ENCODE results near the gene VSIG1. TPM values are rescaled to one million over a fixed set of nuclear protein-coding genes. Genes with fewer than 3 reads are reported as not detected.

Gene VSIG1
- total RNA-seq, 4 donors from 2014 or later, result 0.20 to 6.2 (median 0.33) TPM; not detected in 1

DNA sequence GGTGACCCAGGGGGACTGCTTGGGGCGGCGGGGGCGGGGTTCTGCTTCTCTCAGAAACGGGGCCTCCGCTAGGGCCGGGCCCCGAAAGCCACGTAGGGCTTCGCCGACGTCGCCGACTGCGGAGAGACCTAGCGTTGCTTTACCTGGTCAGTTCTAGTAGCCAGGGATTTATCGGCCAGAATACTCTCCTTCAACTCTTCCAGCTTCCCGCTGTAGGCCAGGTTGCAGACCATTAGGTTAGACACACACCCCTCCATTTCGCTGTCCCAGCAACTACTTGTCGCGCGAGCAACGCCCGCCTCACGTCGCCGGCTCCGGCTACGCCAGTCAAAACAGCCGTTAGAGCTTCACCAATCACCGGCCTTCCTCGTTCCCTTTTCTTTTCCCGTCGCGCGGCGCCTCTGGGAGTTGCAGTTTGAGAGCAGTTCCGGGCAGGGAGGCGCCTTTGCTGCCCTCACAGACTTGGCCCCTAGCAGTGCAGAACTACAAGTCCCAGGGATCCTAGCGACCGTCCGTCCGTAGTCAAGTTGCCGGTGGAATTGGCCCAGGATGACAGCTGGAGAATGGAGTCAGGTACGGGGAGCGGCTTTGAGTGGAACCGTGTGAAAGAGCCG is 46.5 kb downstream of the VSIG1 start, which contains the start of the genes ATG4A and PSMD10:
Gene ATG4A, plus strand, starts transcription at position 515 of the 614 bp plus-strand sequence. Its CDS starts 49 bp downstream, at position 564.
Gene PSMD10, minus strand, starts transcription at position 279 of the 614 bp plus-strand sequence. Its CDS starts 22 bp downstream, at position 257.
- H3K27ac ChIP-seq, result peak within 1 kb of the TSS; percentile 51 to 90 (median 56)
- TF ChIP-seq POLR2A (IDR thresholded peaks at IDR 0.05) (peak in 1 of 2 donors; percentile 78), CTCF (IDR thresholded peaks at IDR 0.05) (no peak)
- intact Hi-C loops (cut with DNase I), result no loop called here
- H3K9me3 ChIP-seq, result no peaks in the 10 kb centered on the region
- H3K36me3 ChIP-seq, result no peaks in the 10 kb centered on the region
- H3K27me3 ChIP-seq, result no peaks in the 10 kb centered on the region
- peak; percentile 93 to 94 for DNase-seq
- H3K4me1 ChIP-seq, result no peaks in the 10 kb centered on the region
- H3K4me3 ChIP-seq (replicated peaks in 1 of 3), result peak within 1 kb of the TSS; percentile 15 to 75 (median 34)
- 0% methylated on average over 14 to 20 of the region's 47 CpGs for WGBS, 2 donors

GRCh38 chrX:108091878-108092291 is 47.0 kb downstream of the VSIG1 start:
- Histone ChIP-seq H3K4me1 (no peaks in the 10 kb centered on the region), H3K9me3 (no peaks in the 10 kb centered on the region), H3K4me3 (replicated peaks in 1 of 3) (peak overlapping the region in 2 of 3 donors; percentile 34 to 47), H3K27ac (peak overlapping the region in 2 of 3 donors; percentile 41 to 51), H3K36me3 (no peaks in the 10 kb centered on the region), H3K27me3 (no peaks in the 10 kb centered on the region)
- no peak for TF ChIP-seq CTCF (IDR thresholded peaks at IDR 0.05)
- TF ChIP-seq POLR2A (IDR thresholded peaks at IDR 0.05), result no peak
- intact Hi-C loops (cut with DNase I), result no loop called here
- no peak for DNase-seq
- WGBS, 2 donors, result 0 to 1% methylated on average over 5 to 15 of the region's 15 CpGs

GRCh38 chrX:108097380-108097779 is 52.5 kb downstream of the VSIG1 start:
- Histone ChIP-seq H3K4me1 (no peaks in the 10 kb centered on the region), H3K9me3 (no peaks in the 10 kb centered on the region), H3K27ac (no peak overlapping the region), H3K4me3 (replicated peaks in 1 of 3) (no peak overlapping the region), H3K27me3 (no peaks in the 10 kb centered on the region), H3K36me3 (no peaks in the 10 kb centered on the region)
- TF ChIP-seq POLR2A (IDR thresholded peaks at IDR 0.05) (no peak), CTCF (IDR thresholded peaks at IDR 0.05) (no peak)
- intact Hi-C loops (cut with DNase I), result no loop called here
- no peak for DNase-seq
- 93 to 95% methylated on average over 2 of the region's 2 CpGs for whole genome bisulfite sequencing, 2 donors

- no peaks in the 10 kb centered on the region for H3K27me3 ChIP-seq
- no peak overlapping the region for H3K27ac ChIP-seq
- no peaks in the 10 kb centered on the region for H3K9me3 ChIP-seq
- no peaks in the 10 kb centered on the region for H3K36me3 ChIP-seq
- DNase-seq, result no peak
- no peak for TF ChIP-seq CTCF (IDR thresholded peaks at IDR 0.05)
- TF ChIP-seq POLR2A (IDR thresholded peaks at IDR 0.05), result no peak
- H3K4me1 ChIP-seq, result no peaks in the 10 kb centered on the region
- no peak overlapping the region for H3K4me3 ChIP-seq (replicated peaks in 1 of 3)
- intact Hi-C loops (cut with DNase I), result no loop called here
Measured at GRCh38 chrX:108105473-108105872, 60.6 kb downstream of the VSIG1 start.

- no peaks in the 10 kb centered on the region for H3K27me3 ChIP-seq
Measured at GRCh38 chrX:108114541-108114940, 69.7 kb downstream of the VSIG1 start.

More at GRCh38 chrX:108114541-108114940, 69.7 kb downstream of the VSIG1 start:
- TF ChIP-seq CTCF (IDR thresholded peaks at IDR 0.05), result no peak
- TF ChIP-seq POLR2A (IDR thresholded peaks at IDR 0.05), result no peak
- Histone ChIP-seq H3K4me3 (replicated peaks in 1 of 3) (no peak overlapping the region), H3K27ac (no peak overlapping the region), H3K36me3 (no peaks in the 10 kb centered on the region), H3K9me3 (no peaks in the 10 kb centered on the region), H3K4me1 (no peaks in the 10 kb centered on the region)
- intact Hi-C loops (cut with DNase I), result no loop called here
- DNase-seq, result no peak
